ENCODE data around the gene KCNF1. TPM values are rescaled to one million over a fixed set of nuclear protein-coding genes. Genes with fewer than 3 reads are reported as not detected.

KCNF1 gene
- total RNA-seq (2014; rRNA removed) (1.3 and 1.8 TPM in 2 replicates), Bru-seq, nascent RNA (percentile 21 among the genes with signal in this experiment), BruChase-seq, experiment 1, labeled RNA remaining after a 6-hour chase (percentile 38 among the genes with signal in this experiment), BruChase-seq, experiment 2, labeled RNA remaining after a 2-hour chase (percentile 20 among the genes with signal in this experiment)
- long read RNA-seq, partial matches to known transcripts: 0 of 2 reads
- long read RNA-seq, other reads (novel, unspliced or antisense): 0 of 2 reads

GRCh38 chr2:10911291-10912075, at the start of gene KCNF1:
Gene KCNF1, plus strand, starts transcription at chr2:10911934. Its CDS starts 493 bp downstream, at chr2:10912427.
- Histone ChIP-seq H3K9ac (ENCODE audit: low read length) (no peak within 1 kb of the TSS), H2AFZ (ENCODE audit: low read length) (peak within 1 kb of the TSS; percentile 62; the same call in 1 of the 2 replicates), H4K20me1 (ENCODE audit: low read length) (no peaks in the 10 kb centered on the region), H3K4me3 (ENCODE audit: low read length) (peak within 1 kb of the TSS; percentile 50; the same call in 1 of the 2 replicates), H3K4me1 (ENCODE audit: insufficient read depth, low read length) (no peaks in the 10 kb centered on the region), H3F3A (ENCODE audit: low read length, unreplicated experiment) (no peaks in the 10 kb centered on the region), H3K27me3 (ENCODE audit: low read length) (no peaks in the 10 kb centered on the region), H3K79me2 (ENCODE audit: low read length) (no peaks in the 10 kb centered on the region), H3K36me3 (ENCODE audit: low read depth, low read length) (no peaks in the 10 kb centered on the region), H3K9me2 (replicated peaks; ENCODE audit: low read length) (no peaks in the 10 kb centered on the region), H3K9me3 (ENCODE audit: low read length) (no peaks in the 10 kb centered on the region), H3K4me2 (ENCODE audit: low read length) (peak within 1 kb of the TSS; percentile 68), H3K27ac (ENCODE audit: low read length) (no peak within 1 kb of the TSS)
- ATAC-seq (peak; percentile 69), DNase-seq (peak; percentile 51)
- ChIA-PET CTCF (interaction anchor here (0.7 kb wide), 1 partner anchor 10 kb away, joined by 6 read pairs; no protein-coding TSS in a partner anchor), POLR2A (ENCODE audit: unreplicated experiment) (no interaction called here)
- no TSS peak for BruUV-seq (replicated peaks)
- TF ChIP-seq EZH2phosphoT487 (IDR thresholded peaks at IDR 0.05; ENCODE audit: borderline replicate concordance, low read length): no peak
- TF ChIP-seq CTCF (conservative IDR thresholded peaks at IDR 0.05; ENCODE audit: low read depth, low read length): peak; percentile 45
- intact Hi-C loops (cut with micrococcal nuclease): loop anchor here (2.0 kb wide), 1 partner anchor 213 kb away; no protein-coding TSS in a partner anchor

- ChIA-PET POLR2A (ENCODE audit: unreplicated experiment) (no interaction called here), CTCF (no interaction called here)
- BruUV-seq (replicated peaks): no TSS peak
- Histone ChIP-seq H3K79me2 (ENCODE audit: low read length) (no peaks in the 10 kb centered on the region), H3K4me1 (ENCODE audit: insufficient read depth, low read length) (no peaks in the 10 kb centered on the region), H4K20me1 (ENCODE audit: low read length) (no peaks in the 10 kb centered on the region), H2AFZ (ENCODE audit: low read length) (no peak overlapping the region), H3K36me3 (ENCODE audit: low read depth, low read length) (no peaks in the 10 kb centered on the region), H3K9ac (ENCODE audit: low read length) (no peak overlapping the region), H3K27me3 (ENCODE audit: low read length) (peaks cover 58% of the 10 kb centered on the region), H3K9me3 (ENCODE audit: low read length) (no peaks in the 10 kb centered on the region), H3K9me2 (replicated peaks; ENCODE audit: low read length) (no peaks in the 10 kb centered on the region), H3K27ac (ENCODE audit: low read length) (no peak overlapping the region), H3K4me2 (ENCODE audit: low read length) (no peak overlapping the region), H3F3A (ENCODE audit: low read length, unreplicated experiment) (no peaks in the 10 kb centered on the region), H3K4me3 (ENCODE audit: low read length) (no peak overlapping the region)
- ATAC-seq: no peak
- intact Hi-C loops (cut with micrococcal nuclease): no loop called here
- TF ChIP-seq EZH2phosphoT487 (IDR thresholded peaks at IDR 0.05; ENCODE audit: borderline replicate concordance, low read length): no peak
- no peak for DNase-seq
Measured at GRCh38 chr2:10862330-10862729, 49.4 kb upstream of the KCNF1 start.

- Histone ChIP-seq H3K4me1 (ENCODE audit: insufficient read depth, low read length) (no peaks in the 10 kb centered on the region), H3K79me2 (ENCODE audit: low read length) (no peaks in the 10 kb centered on the region), H3K36me3 (ENCODE audit: low read depth, low read length) (no peaks in the 10 kb centered on the region), H3K4me3 (ENCODE audit: low read length) (no peak overlapping the region), H3K9me2 (replicated peaks; ENCODE audit: low read length) (no peaks in the 10 kb centered on the region), H3F3A (ENCODE audit: low read length, unreplicated experiment) (no peaks in the 10 kb centered on the region), H2AFZ (ENCODE audit: low read length) (no peak overlapping the region), H3K27ac (ENCODE audit: low read length) (no peak overlapping the region), H3K27me3 (ENCODE audit: low read length) (peaks cover 51% of the 10 kb centered on the region), H3K4me2 (ENCODE audit: low read length) (no peak overlapping the region), H4K20me1 (ENCODE audit: low read length) (no peaks in the 10 kb centered on the region), H3K9ac (ENCODE audit: low read length) (no peak overlapping the region), H3K9me3 (ENCODE audit: low read length) (no peaks in the 10 kb centered on the region)
- ATAC-seq (no peak), DNase-seq (no peak)
- intact Hi-C loops (cut with micrococcal nuclease): no loop called here
- BruUV-seq (replicated peaks): no TSS peak
- POLR2A ChIA-PET (ENCODE audit: unreplicated experiment): no interaction called here
- TF ChIP-seq EZH2phosphoT487 (IDR thresholded peaks at IDR 0.05; ENCODE audit: borderline replicate concordance, low read length) (no peak), CTCF (conservative IDR thresholded peaks at IDR 0.05; ENCODE audit: low read depth, low read length) (no peak), EZH2 (IDR thresholded peaks at IDR 0.05; ENCODE audit: low read length, unreplicated experiment) (no peak)
- CTCF ChIA-PET: no interaction called here
Measured at GRCh38 chr2:10863047-10863446, 48.7 kb upstream of the KCNF1 start.
